ENCODE data around the gene RPTOR. TPM values are rescaled to one million over a fixed set of nuclear protein-coding genes. Genes with fewer than 3 reads are reported as not detected.
A peak's percentile ranks its signal among the peaks of the same experiment; 100 is the strongest.

Gene RPTOR
- total RNA-seq, 1 experiment from 2014 or later: 66.7 TPM

DNA sequence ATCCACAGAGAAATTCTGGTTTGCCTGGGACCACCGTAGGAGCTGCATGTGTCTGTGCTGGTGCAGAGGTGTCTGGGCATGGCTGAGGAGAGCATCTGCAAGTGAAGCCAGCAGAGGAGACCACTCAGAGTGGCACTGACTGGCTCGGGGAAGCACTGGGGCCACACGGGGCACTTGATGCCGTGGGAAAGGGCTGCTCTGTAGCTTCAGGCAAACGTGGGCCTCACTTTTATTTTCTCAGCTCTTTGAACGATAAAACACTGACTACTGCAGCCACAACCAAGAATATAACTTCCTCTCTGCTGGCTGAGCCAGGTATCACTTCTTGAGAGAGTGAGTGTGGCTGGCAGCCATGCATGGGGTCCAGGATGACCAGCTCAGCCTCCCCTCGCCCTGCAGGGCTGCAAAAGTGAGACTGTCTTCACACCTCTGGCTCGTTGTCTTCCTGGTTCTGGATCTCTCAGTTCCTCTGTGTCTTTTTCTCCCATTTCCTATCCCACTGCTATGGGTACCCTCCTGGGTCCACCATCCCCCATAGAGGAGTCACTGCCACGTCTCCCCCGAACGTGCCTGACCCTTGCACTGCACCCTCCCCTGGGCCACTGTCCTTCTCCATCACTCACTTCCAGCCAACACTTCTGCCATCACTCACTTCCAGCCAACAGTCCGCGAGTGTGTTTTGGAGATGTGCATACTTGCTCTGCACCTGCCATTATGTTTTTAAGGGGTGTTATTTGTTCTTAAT, 245.6 kb downstream of the RPTOR start:
- no TSS peak for BruUV-seq (replicated peaks)
- H3K4me1 ChIP-seq: peaks cover 31% of the 10 kb centered on the region
- Mint-ChIP-seq H3K27ac (ENCODE audit: unreplicated experiment) (peak overlapping the region; percentile 88), H3K4me1 (ENCODE audit: low read depth, unreplicated experiment) (peaks cover 52% of the 10 kb centered on the region), H3K4me3 (ENCODE audit: unreplicated experiment) (peak overlapping the region; percentile 62), H3K27me3 (ENCODE audit: insufficient read depth, unreplicated experiment) (no peaks in the 10 kb centered on the region), H3K36me3 (ENCODE audit: insufficient read depth, unreplicated experiment) (peaks cover 52% of the 10 kb centered on the region), H3K9me3 (ENCODE audit: unreplicated experiment) (peaks cover 16% of the 10 kb centered on the region)
- CTCF ChIA-PET: no interaction called here
- peaks cover 1% of the 10 kb centered on the region for H3K36me3 ChIP-seq (ENCODE audit: control insufficient read depth, insufficient read depth, low read length)
- 0 out of 2 replicates have a peak, but pooled peaks cover 3% of the 10 kb centered on the region for H3K9me3 ChIP-seq
- DNase-seq: peak in 1 of 2 experiments; percentile 26
- POLR2A ChIA-PET: no interaction called here
- intact Hi-C loops (cut with micrococcal nuclease; ENCODE audit: unreplicated experiment): loop anchor here (2.0 kb wide), 1 partner anchor 31 kb away; no protein-coding TSS in a partner anchor
- TF ChIP-seq, protein P1, sequence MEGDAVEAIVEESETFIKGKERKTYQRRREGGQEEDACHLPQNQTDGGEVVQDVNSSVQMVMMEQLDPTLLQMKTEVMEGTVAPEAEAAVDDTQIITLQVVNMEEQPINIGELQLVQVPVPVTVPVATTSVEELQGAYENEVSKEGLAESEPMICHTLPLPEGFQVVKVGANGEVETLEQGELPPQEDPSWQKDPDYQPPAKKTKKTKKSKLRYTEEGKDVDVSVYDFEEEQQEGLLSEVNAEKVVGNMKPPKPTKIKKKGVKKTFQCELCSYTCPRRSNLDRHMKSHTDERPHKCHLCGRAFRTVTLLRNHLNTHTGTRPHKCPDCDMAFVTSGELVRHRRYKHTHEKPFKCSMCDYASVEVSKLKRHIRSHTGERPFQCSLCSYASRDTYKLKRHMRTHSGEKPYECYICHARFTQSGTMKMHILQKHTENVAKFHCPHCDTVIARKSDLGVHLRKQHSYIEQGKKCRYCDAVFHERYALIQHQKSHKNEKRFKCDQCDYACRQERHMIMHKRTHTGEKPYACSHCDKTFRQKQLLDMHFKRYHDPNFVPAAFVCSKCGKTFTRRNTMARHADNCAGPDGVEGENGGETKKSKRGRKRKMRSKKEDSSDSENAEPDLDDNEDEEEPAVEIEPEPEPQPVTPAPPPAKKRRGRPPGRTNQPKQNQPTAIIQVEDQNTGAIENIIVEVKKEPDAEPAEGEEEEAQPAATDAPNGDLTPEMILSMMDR (IDR thresholded peaks at IDR 0.05; ENCODE audit: insufficient read depth in 1 of 2, low read depth in 1 of 2, low read length in 1 of 2, severe bottlenecking in 1 of 2, unreplicated experiment in 1 of 2): no peak
- no peak overlapping the region for H3K4me3 ChIP-seq (ENCODE audit: low read depth, low read length)
- H3K27me3 ChIP-seq (replicated peaks; ENCODE audit: control insufficient read depth, insufficient read depth, low read length): no peaks in the 10 kb centered on the region

DNA sequence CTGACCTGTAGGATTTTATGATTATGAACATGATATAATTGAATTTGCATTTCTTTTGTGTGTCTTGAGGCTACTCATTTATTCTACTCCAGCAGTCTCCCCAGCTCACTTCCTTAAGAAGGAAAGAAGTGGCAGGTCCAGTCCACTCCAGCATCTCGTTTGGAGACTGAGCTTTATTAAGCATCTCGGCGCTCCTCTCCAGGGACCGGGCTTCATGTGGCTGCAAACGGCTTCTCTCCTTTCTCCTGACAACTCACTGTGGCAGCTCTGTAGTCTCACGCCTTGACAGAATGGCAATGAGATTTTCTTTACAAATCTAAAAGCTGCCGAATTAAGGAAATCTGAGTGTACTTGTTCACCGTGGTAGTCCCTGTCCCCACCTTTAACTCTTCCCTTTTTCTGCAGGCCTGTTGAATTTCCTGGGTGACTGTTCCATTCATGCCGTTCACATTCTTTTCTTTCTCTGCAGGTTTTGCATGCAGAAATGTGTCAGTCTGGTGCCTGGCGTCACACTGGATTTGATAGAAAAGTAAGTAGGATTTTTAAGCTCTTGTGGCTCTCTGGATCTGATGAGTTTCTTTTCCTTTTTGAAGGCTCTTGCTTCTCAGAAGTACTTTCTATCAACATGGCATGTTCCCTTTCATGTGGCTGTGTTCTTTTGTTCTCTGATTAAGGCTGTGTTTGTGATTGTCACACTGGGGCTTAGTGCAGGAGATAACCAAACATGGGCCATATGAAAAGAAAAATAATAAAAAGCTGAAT, 246.5 kb downstream of the RPTOR start:
- H3K9me3 Mint-ChIP-seq (ENCODE audit: unreplicated experiment): peaks cover 16% of the 10 kb centered on the region
- H3K27ac Mint-ChIP-seq (ENCODE audit: unreplicated experiment): peak overlapping the region; percentile 88

More for the DNA sequence above, 246.5 kb downstream of the RPTOR start:
- ChIA-PET CTCF (interaction anchor here (0.7 to 1.1 kb wide), 5 partner anchors 17 to 364 kb away, joined by 3 read pairs; no protein-coding TSS in a partner anchor), POLR2A (interaction anchor here (1.0 to 2.5 kb wide), 3 partner anchors 29 to 337 kb away, joined by 3 to 9 read pairs (median 4); no protein-coding TSS in a partner anchor)
- no peaks in the 10 kb centered on the region for H3K27me3 ChIP-seq (replicated peaks; ENCODE audit: control insufficient read depth, insufficient read depth, low read length)
- no peak overlapping the region for H3K4me3 ChIP-seq (ENCODE audit: low read depth, low read length)
- peak; percentile 30 to 55 for DNase-seq
- peaks cover 51% of the 10 kb centered on the region for H3K36me3 Mint-ChIP-seq (ENCODE audit: insufficient read depth, unreplicated experiment)
- H3K4me3 Mint-ChIP-seq (ENCODE audit: unreplicated experiment): peak overlapping the region; percentile 62
- TF ChIP-seq, protein P1 (IDR thresholded peaks at IDR 0.05; ENCODE audit: insufficient read depth in 1 of 2, low read depth in 1 of 2, low read length in 1 of 2, severe bottlenecking in 1 of 2, unreplicated experiment in 1 of 2): no peak
- H3K27me3 Mint-ChIP-seq (ENCODE audit: insufficient read depth, unreplicated experiment): no peaks in the 10 kb centered on the region
- H3K36me3 ChIP-seq (ENCODE audit: control insufficient read depth, insufficient read depth, low read length): peaks cover 1% of the 10 kb centered on the region
- intact Hi-C loops (cut with micrococcal nuclease; ENCODE audit: unreplicated experiment): loop anchor here (2.0 kb wide), 1 partner anchor 30 kb away; no protein-coding TSS in a partner anchor
- H3K9me3 ChIP-seq: 0 out of 2 replicates have a peak, but pooled peaks cover 3% of the 10 kb centered on the region
- BruUV-seq (replicated peaks): TSS peak; percentile 77
- H3K4me1 ChIP-seq: peaks cover 31% of the 10 kb centered on the region
- peaks cover 52% of the 10 kb centered on the region for H3K4me1 Mint-ChIP-seq (ENCODE audit: low read depth, unreplicated experiment)
